Sciatic nerve (tissue), 1 donor: Measurements from ENCODE around the gene ADAMTS10. TPM values are rescaled to one million over a fixed set of nuclear protein-coding genes. Genes with fewer than 3 reads are reported as not detected.

Source experiments
- total RNA-seq: library from RNA; stranded (reverse); fragmentation: NEBNext Ultra II Directional; extraction: Animal tissue kit (Norgen Biotek cat#: 25700); gene quantifications from one replicate; pipeline ENCODE4 v1.2.1, GENCODE V29; 2021
- donor health status: DM: no; HTN: no; CAD: no.

ADAMTS10 gene
- total RNA-seq, 1 donor from 2014 or later = 60.1 TPM

Other genes starting within 250 kb of the ADAMTS10 start
- gene ANGPTL4, start 246.6 kb downstream of the ADAMTS10 start, total RNA-seq = 9.2 TPM
- gene RAB11B, start 220.4 kb downstream of the ADAMTS10 start, total RNA-seq = 91.6 TPM
- 44.7 TPM for gene MARCHF2, start 197.4 kb downstream of the ADAMTS10 start, total RNA-seq
- gene HNRNPM, start 165.7 kb downstream of the ADAMTS10 start, total RNA-seq = 154 TPM
- gene PRAM1, start 108.1 kb downstream of the ADAMTS10 start, total RNA-seq = 8.8 TPM
- gene ZNF414, start 96.5 kb downstream of the ADAMTS10 start, total RNA-seq = 22.2 TPM
- 60.9 TPM for gene MYO1F, start 33.3 kb downstream of the ADAMTS10 start, total RNA-seq
- gene NFILZ, start 19.9 kb upstream of the ADAMTS10 start, total RNA-seq = not detected
- not detected for gene ACTL9, start 88.1 kb upstream of the ADAMTS10 start, total RNA-seq
- gene OR2Z1, start 110.9 kb upstream of the ADAMTS10 start, total RNA-seq = not detected
- 35.0 TPM for gene ZNF558, start 221.6 kb upstream of the ADAMTS10 start, total RNA-seq
- gene MBD3L1, start 221.7 kb upstream of the ADAMTS10 start, total RNA-seq = not detected